ENCODE measurements around the gene SLC49A3. TPM values are rescaled to one million over a fixed set of nuclear protein-coding genes. Genes with fewer than 3 reads are reported as not detected.

Gene SLC49A3
- polyA plus RNA-seq, 1 donor (not counting 4 experiments of a cell fraction or from before 2014, with no cell fraction given) = 0.04 TPM

DNA sequence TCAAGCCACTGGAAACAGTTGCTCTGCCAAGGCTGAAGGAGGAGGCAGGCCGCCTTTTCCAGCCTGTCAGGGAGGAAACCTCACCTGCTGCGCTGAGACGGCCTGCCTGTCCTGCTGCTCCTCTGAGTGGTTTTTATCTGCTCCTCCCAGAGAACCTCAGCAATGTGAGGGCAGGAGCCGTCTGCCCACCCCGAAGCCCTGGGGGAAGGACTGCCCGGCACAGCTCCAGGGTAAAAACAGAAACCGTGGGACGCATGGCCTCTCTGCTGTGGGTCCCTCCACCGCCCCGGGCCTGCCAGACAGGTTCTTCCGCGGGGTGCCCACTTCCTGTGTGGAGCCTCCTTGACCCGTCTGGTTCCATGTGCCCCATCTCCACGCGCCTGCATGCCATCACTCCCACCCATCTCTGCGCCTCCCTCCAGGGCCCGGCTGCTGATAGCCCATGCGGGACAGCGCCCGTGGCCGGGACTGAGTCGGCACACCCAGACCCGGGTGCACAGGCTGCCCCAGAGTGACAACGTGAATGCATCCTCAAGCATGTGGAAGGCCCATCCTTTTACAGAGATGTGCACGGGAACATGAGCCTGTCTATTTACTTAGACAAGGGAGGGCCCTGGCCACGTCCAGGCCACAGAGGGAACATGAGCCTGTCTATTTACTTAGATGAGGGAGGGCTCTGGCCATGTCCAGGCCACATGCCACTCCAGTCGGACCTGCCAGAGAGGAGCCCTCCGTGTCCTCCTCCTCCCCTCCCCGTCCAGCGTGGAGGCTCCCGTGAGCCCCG is 4.0 kb upstream of the SLC49A3 start:
- no peak for FAIRE-seq
- Histone ChIP-seq H3K4me1 (ENCODE audit: control insufficient read depth, extremely low read depth, insufficient read depth, low read length) (no peaks in the 10 kb centered on the region), H3K9ac (ENCODE audit: control insufficient read depth, extremely low read depth, insufficient read depth, low read length) (no peak overlapping the region), H4K20me1 (ENCODE audit: control insufficient read depth, extremely low read depth, insufficient read depth, low read length) (no peaks in the 10 kb centered on the region), H3K27me3 (ENCODE audit: control insufficient read depth, extremely low read depth, insufficient read depth, low read length) (peaks cover 10% of the 10 kb centered on the region), H3K9me1 (ENCODE audit: control insufficient read depth, extremely low read depth, insufficient read depth, low read length) (no peaks in the 10 kb centered on the region), H3K27ac (ENCODE audit: control insufficient read depth, insufficient read depth, low read length) (no peak overlapping the region), H2AFZ (ENCODE audit: control insufficient read depth, low read length) (no peak overlapping the region), H3K4me3 (ENCODE audit: control insufficient read depth in 2 of 3, extremely low read depth in 1 of 3, insufficient read depth in 2 of 3, low read depth in 1 of 3, low read length in 3 of 3) (no peak overlapping the region), H3K79me2 (ENCODE audit: control insufficient read depth, insufficient read depth, low read length) (no peaks in the 10 kb centered on the region), H3K4me2 (ENCODE audit: control insufficient read depth, extremely low read depth, insufficient read depth, low read depth, low read length) (no peak overlapping the region), H3K36me3 (ENCODE audit: control insufficient read depth in 2 of 2, extremely low read depth in 1 of 2, insufficient read depth in 2 of 2, low read length in 2 of 2) (no peaks in the 10 kb centered on the region), H3K9me3 (ENCODE audit: control insufficient read depth, low read depth, low read length) (no peaks in the 10 kb centered on the region)
- TF ChIP-seq, protein P1, sequence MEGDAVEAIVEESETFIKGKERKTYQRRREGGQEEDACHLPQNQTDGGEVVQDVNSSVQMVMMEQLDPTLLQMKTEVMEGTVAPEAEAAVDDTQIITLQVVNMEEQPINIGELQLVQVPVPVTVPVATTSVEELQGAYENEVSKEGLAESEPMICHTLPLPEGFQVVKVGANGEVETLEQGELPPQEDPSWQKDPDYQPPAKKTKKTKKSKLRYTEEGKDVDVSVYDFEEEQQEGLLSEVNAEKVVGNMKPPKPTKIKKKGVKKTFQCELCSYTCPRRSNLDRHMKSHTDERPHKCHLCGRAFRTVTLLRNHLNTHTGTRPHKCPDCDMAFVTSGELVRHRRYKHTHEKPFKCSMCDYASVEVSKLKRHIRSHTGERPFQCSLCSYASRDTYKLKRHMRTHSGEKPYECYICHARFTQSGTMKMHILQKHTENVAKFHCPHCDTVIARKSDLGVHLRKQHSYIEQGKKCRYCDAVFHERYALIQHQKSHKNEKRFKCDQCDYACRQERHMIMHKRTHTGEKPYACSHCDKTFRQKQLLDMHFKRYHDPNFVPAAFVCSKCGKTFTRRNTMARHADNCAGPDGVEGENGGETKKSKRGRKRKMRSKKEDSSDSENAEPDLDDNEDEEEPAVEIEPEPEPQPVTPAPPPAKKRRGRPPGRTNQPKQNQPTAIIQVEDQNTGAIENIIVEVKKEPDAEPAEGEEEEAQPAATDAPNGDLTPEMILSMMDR (optimal IDR thresholded peaks at IDR 0.05 in 1 of 3, IDR thresholded peaks at IDR 0.05 in 1 of 3, conservative IDR thresholded peaks at IDR 0.05 in 1 of 3; ENCODE audit: extremely low read depth in 1 of 3, insufficient read depth in 2 of 3, low read length in 3 of 3) = no peak
- no peak for TF ChIP-seq EZH2 (IDR thresholded peaks at IDR 0.05; ENCODE audit: low read length)
- dilution Hi-C loops (cut with MboI; ENCODE audit: extremely low pct_ligation_motif_present, low sequenced_read_pairs) = no loop called here
- DNase-seq (ENCODE audit: low read depth, low spot score) = no peak

DNA sequence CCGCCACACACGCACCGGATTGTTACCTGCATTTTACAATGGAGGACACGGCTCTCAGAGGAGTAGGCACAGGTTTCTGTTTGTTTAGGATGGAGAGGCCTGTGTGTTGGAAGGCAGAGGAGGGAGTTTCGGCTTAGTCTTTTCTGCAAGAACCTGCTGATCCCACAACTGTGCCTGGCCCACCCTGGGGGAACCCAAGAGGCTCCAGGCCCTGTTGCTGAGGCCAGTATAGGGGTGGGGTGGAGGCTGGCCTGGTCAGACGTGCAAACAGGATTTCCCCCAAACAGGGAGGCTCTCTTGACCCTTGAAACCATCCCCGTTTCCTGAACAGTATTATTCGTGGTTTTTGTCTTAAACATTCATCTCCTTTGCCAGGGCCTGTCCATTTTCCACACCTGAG is 772 bp upstream of the SLC49A3 start:
- dilution Hi-C loops (cut with MboI; ENCODE audit: extremely low pct_ligation_motif_present, low sequenced_read_pairs) = no loop called here
- peaks cover 6% of the 10 kb centered on the region for H3K4me1 ChIP-seq (ENCODE audit: control insufficient read depth, extremely low read depth, insufficient read depth, low read length)
- DNase-seq (ENCODE audit: low read depth, low spot score) (no peak), FAIRE-seq (no peak)
- H3K36me3 ChIP-seq (ENCODE audit: control insufficient read depth in 2 of 2, extremely low read depth in 1 of 2, insufficient read depth in 2 of 2, low read length in 2 of 2) = no peaks in the 10 kb centered on the region
- H3K9ac ChIP-seq (ENCODE audit: control insufficient read depth, extremely low read depth, insufficient read depth, low read length) = no peak overlapping the region
- H2AFZ ChIP-seq (ENCODE audit: control insufficient read depth, low read length) = no peak overlapping the region
- H3K9me1 ChIP-seq (ENCODE audit: control insufficient read depth, extremely low read depth, insufficient read depth, low read length) = no peaks in the 10 kb centered on the region
- no peaks in the 10 kb centered on the region for H3K79me2 ChIP-seq (ENCODE audit: control insufficient read depth, insufficient read depth, low read length)
- no peaks in the 10 kb centered on the region for H3K9me3 ChIP-seq (ENCODE audit: control insufficient read depth, low read depth, low read length)
- H3K4me3 ChIP-seq (ENCODE audit: control insufficient read depth in 2 of 3, extremely low read depth in 1 of 3, insufficient read depth in 2 of 3, low read depth in 1 of 3, low read length in 3 of 3) = no peak overlapping the region
- no peak overlapping the region for H3K4me2 ChIP-seq (ENCODE audit: control insufficient read depth, extremely low read depth, insufficient read depth, low read depth, low read length)
- no peak for TF ChIP-seq EZH2 (IDR thresholded peaks at IDR 0.05; ENCODE audit: low read length)
- TF ChIP-seq, protein P1 (optimal IDR thresholded peaks at IDR 0.05 in 1 of 3, IDR thresholded peaks at IDR 0.05 in 1 of 3, conservative IDR thresholded peaks at IDR 0.05 in 1 of 3; ENCODE audit: extremely low read depth in 1 of 3, insufficient read depth in 2 of 3, low read length in 3 of 3) = no peak
- H3K27me3 ChIP-seq (ENCODE audit: control insufficient read depth, extremely low read depth, insufficient read depth, low read length) = peaks cover 11% of the 10 kb centered on the region
- no peaks in the 10 kb centered on the region for H4K20me1 ChIP-seq (ENCODE audit: control insufficient read depth, extremely low read depth, insufficient read depth, low read length)
- H3K27ac ChIP-seq (ENCODE audit: control insufficient read depth, insufficient read depth, low read length) = no peak overlapping the region
